Measurements from ENCODE around the gene IRF8.
"Not testable (repeated sequence)": the region's sequence is repeated elsewhere in the genome, so short reads cannot be mapped to it uniquely, and the experiment has no call there.

Gene IRF8

GRCh38 chr16:85872734-85873133, 26.2 kb upstream of the IRF8 start:
- Histone ChIP-seq H3K27ac (no peak overlapping the region), H3K4me1 (no peaks in the 10 kb centered on the region)
- TF ChIP-seq, protein P1, sequence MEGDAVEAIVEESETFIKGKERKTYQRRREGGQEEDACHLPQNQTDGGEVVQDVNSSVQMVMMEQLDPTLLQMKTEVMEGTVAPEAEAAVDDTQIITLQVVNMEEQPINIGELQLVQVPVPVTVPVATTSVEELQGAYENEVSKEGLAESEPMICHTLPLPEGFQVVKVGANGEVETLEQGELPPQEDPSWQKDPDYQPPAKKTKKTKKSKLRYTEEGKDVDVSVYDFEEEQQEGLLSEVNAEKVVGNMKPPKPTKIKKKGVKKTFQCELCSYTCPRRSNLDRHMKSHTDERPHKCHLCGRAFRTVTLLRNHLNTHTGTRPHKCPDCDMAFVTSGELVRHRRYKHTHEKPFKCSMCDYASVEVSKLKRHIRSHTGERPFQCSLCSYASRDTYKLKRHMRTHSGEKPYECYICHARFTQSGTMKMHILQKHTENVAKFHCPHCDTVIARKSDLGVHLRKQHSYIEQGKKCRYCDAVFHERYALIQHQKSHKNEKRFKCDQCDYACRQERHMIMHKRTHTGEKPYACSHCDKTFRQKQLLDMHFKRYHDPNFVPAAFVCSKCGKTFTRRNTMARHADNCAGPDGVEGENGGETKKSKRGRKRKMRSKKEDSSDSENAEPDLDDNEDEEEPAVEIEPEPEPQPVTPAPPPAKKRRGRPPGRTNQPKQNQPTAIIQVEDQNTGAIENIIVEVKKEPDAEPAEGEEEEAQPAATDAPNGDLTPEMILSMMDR (IDR thresholded peaks at IDR 0.05) = no peak

DNA sequence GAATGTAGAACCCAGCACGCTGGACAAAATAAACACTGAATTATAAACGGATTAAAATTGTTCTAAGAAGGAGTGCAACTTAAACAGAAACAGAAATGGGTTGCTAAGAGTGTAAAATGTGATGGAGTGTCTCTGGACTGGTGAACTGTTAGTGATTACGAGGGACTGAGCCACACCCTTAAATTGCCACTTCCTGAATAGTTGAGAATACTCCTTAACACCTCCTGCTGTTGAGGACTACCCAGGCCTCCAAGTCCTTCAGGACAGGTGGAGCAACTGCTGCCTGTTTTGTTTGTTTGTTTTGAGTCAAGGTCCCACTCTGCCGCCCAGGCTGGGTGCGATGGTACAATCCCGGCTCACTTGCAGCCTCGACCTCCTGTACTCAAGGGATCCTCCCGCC, 25.8 kb upstream of the IRF8 start:
- Histone ChIP-seq H2AFZ (no peak overlapping the region), H3K79me2 (no peaks in the 10 kb centered on the region), H3K36me3 (ENCODE audit: control insufficient read depth, insufficient read depth, low read length) (no peaks in the 10 kb centered on the region), H3K4me2 (ENCODE audit: low read length) (no peak overlapping the region), H3K4me3 (ENCODE audit: low read depth, low read length) (no peak overlapping the region), H3K27me3 (ENCODE audit: control insufficient read depth, insufficient read depth, low read length) (no peaks in the 10 kb centered on the region), H3K9me3 (ENCODE audit: control insufficient read depth, low read length) (no peaks in the 10 kb centered on the region), H3K27ac (no peak overlapping the region), H3K9ac (no peak overlapping the region), H3K4me1 (no peaks in the 10 kb centered on the region)
- TF ChIP-seq, protein P1 (IDR thresholded peaks at IDR 0.05) = no peak

More at GRCh38 chr16:85872734-85873133, 26.2 kb upstream of the IRF8 start:
- no peak overlapping the region for H2AFZ ChIP-seq
- H3K9ac ChIP-seq = no peak overlapping the region
- H3K4me3 ChIP-seq (ENCODE audit: low read depth, low read length) = no peak overlapping the region
- no peaks in the 10 kb centered on the region for H3K79me2 ChIP-seq
- H3K36me3 ChIP-seq (ENCODE audit: control insufficient read depth, insufficient read depth, low read length) = no peaks in the 10 kb centered on the region
- H3K27me3 ChIP-seq (ENCODE audit: control insufficient read depth, insufficient read depth, low read length) = no peaks in the 10 kb centered on the region
- no peak overlapping the region for H3K4me2 ChIP-seq (ENCODE audit: low read length)
- no peaks in the 10 kb centered on the region for H3K9me3 ChIP-seq (ENCODE audit: control insufficient read depth, low read length)

DNA sequence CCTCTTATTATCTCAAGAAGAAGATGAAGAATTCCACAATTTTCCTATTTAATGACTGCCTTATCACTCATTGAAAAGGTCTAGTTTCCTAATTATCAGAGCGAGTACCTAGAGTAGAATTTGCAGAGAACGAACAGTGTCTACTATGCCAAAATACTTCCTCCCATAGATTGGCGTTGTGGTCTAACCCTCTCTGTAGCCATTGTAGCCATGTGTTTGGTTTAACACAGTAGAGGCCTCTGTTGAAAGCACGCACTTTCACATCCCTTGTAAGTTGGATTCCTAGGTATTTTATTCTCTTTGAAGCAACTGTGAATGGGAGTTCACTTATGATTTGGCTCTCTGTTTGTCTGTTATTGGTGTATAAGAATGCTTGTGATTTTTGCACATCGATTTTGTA, 24.9 kb upstream of the IRF8 start:
- not testable (repeated sequence) for H3K27me3 ChIP-seq (ENCODE audit: control insufficient read depth, insufficient read depth, low read length); H3K27ac ChIP-seq

DNA sequence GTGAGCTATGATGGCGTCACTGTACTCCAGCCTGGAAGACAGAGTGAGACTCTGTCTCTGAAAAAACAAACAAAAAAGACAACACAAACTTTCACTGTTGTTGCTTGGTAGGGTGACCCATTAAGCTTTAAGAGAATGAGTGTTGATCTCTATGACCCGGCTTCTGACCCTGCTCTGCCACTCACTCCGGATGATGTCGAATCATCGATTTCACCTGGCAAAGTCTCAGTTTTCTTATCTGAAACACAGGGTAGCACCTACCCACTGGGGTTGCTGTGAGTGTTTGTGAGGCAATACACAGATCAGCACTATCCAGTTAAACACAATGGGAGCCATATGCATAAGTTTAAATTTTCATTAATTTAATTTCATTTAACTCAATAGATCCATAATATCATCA, 20.6 kb upstream of the IRF8 start:
- Histone ChIP-seq H3K36me3 (ENCODE audit: control insufficient read depth, insufficient read depth, low read length) (no peaks in the 10 kb centered on the region), H2AFZ (no peak overlapping the region), H3K9ac (no peak overlapping the region), H3K27ac (no peak overlapping the region), H3K27me3 (ENCODE audit: control insufficient read depth, insufficient read depth, low read length) (no peaks in the 10 kb centered on the region), H3K4me1 (no peaks in the 10 kb centered on the region), H3K9me3 (ENCODE audit: control insufficient read depth, low read length) (no peaks in the 10 kb centered on the region), H3K4me2 (ENCODE audit: low read length) (no peak overlapping the region), H3K79me2 (no peaks in the 10 kb centered on the region), H3K4me3 (ENCODE audit: low read depth, low read length) (no peak overlapping the region)
- TF ChIP-seq, protein P1 (IDR thresholded peaks at IDR 0.05) = no peak

More for the DNA sequence above, 24.9 kb upstream of the IRF8 start:
- H3K4me3 ChIP-seq (ENCODE audit: low read depth, low read length); H2AFZ ChIP-seq; H3K79me2 ChIP-seq; H3K4me2 ChIP-seq (ENCODE audit: low read length); H3K9me3 ChIP-seq (ENCODE audit: control insufficient read depth, low read length); H3K36me3 ChIP-seq (ENCODE audit: control insufficient read depth, insufficient read depth, low read length); H3K4me1 ChIP-seq; H3K9ac ChIP-seq: not testable (repeated sequence)

- H3K4me2 ChIP-seq (ENCODE audit: low read length) = no peak overlapping the region
- TF ChIP-seq, protein P1 (IDR thresholded peaks at IDR 0.05) = no peak
- H3K27me3 ChIP-seq (ENCODE audit: control insufficient read depth, insufficient read depth, low read length) = no peaks in the 10 kb centered on the region
- H3K4me3 ChIP-seq (ENCODE audit: low read depth, low read length) = no peak overlapping the region
- H3K9me3 ChIP-seq (ENCODE audit: control insufficient read depth, low read length) = no peaks in the 10 kb centered on the region
- no peak overlapping the region for H3K27ac ChIP-seq
- no peaks in the 10 kb centered on the region for H3K4me1 ChIP-seq
- no peak overlapping the region for H2AFZ ChIP-seq
- no peaks in the 10 kb centered on the region for H3K79me2 ChIP-seq
- H3K36me3 ChIP-seq (ENCODE audit: control insufficient read depth, insufficient read depth, low read length) = no peaks in the 10 kb centered on the region
- H3K9ac ChIP-seq = no peak overlapping the region
These were observed 20.1 kb upstream of the IRF8 start for GRCh38 chr16:85878875-85879274.

All from parathyroid adenoma (tissue), 2 donors.